GM19452 (cell line): Measurements from ENCODE around the gene GJB1.

ENCODE experiments used
- ATAC-seq: cut with Tn5 transposase; IDR thresholded peaks from one replicate; pipeline ENCODE4 v1.9.1; 2021; ENCODE audit not compliant: unreplicated experiment

Gene GJB1

GRCh38 chrX:71214604-71215337 is 8.3 kb upstream of the GJB1 start:
- ATAC-seq = no peak

- no peak for ATAC-seq
Measured at GRCh38 chrX:71215338-71215912, 7.6 kb upstream of the GJB1 start.

DNA sequence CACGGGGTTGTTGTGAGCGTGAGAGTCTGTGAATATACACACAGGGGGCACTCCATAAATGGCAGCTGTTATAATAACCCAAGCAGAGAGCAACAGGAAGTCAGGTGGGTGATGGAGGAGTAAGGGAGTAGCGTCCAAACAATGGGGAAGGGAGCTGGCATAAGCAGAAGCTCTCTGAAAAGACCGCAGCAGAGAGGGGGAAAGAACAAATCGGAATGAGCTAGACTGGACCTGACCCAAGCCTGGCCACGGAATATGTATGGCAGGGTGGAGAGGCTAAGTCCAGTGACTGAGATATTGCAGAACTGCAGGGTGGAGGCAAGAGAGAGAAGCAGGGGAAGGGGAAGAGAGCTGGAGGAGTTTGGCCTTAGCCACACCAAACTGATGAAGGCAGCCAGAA is 6.5 kb upstream of the GJB1 start:
- ATAC-seq = no peak

- ATAC-seq = no peak
Measured at GRCh38 chrX:71217298-71217697, 5.7 kb upstream of the GJB1 start.

GRCh38 chrX:71221145-71221544 is 1.9 kb upstream of the GJB1 start:
- no peak for ATAC-seq

DNA sequence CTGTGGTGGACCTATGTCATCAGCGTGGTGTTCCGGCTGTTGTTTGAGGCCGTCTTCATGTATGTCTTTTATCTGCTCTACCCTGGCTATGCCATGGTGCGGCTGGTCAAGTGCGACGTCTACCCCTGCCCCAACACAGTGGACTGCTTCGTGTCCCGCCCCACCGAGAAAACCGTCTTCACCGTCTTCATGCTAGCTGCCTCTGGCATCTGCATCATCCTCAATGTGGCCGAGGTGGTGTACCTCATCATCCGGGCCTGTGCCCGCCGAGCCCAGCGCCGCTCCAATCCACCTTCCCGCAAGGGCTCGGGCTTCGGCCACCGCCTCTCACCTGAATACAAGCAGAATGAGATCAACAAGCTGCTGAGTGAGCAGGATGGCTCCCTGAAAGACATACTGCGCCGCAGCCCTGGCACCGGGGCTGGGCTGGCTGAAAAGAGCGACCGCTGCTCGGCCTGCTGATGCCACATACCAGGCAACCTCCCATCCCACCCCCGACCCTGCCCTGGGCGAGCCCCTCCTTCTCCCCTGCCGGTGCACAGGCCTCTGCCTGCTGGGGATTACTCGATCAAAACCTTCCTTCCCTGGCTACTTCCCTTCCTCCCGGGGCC is 1.2 kb downstream of the GJB1 start:
- ATAC-seq = no peak

DNA sequence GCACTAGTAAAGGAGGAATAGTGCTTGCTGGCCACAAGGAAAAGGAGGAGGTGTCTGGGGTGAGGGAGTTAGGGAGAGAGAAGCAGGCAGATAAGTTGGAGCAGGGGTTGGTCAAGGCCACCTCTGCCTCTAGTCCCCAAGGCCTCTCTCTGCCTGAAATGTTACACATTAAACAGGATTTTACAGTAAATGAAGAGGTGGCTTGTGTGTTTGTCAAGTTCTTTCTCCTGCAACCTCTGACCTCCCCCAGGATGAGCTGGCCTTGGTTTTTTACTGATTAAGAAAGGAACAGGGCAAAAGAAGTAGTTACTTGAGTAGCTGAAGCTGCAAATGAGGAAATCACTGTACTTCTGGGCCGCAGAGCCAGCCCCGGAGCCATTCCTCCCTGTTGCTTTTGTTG is 2.0 kb downstream of the GJB1 start:
- ATAC-seq = no peak

- no peak for ATAC-seq
Measured at GRCh38 chrX:71225676-71226075, 2.7 kb downstream of the GJB1 start.

- ATAC-seq = no peak
Measured at GRCh38 chrX:71227370-71228062, 4.5 kb downstream of the GJB1 start.

DNA sequence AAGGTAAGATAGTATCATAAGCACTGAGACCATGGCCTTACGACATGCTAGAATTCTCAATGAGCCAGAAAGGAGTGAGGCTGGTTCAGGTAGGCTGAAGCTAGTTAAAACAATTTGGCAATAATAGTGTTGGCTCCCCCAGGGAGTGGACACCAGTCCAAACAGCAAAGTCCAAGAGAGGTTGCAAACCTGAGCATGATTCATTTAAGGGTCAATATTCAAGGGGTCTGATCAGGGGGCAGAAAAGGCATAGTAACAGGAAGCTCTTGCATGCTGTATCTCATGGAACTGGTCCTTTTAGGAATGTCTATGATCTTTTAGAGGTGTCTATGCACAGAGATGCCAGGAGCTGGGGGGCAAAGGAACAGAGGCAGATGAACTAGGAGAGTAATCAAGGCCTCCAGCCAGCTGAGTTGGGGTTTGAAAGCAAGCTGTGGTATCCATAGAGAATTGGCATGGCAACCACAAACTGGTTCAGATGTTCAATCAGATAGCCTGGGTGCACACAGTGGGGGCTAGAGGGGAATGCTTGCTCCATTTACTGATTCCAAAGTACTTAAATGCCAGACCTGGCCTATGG is 5.1 kb downstream of the GJB1 start:
- no peak for ATAC-seq

- no peak for ATAC-seq
Measured at GRCh38 chrX:71235482-71235881, 12.5 kb downstream of the GJB1 start.

GRCh38 chrX:71236836-71237235 is 13.8 kb downstream of the GJB1 start:
- no peak for ATAC-seq

DNA sequence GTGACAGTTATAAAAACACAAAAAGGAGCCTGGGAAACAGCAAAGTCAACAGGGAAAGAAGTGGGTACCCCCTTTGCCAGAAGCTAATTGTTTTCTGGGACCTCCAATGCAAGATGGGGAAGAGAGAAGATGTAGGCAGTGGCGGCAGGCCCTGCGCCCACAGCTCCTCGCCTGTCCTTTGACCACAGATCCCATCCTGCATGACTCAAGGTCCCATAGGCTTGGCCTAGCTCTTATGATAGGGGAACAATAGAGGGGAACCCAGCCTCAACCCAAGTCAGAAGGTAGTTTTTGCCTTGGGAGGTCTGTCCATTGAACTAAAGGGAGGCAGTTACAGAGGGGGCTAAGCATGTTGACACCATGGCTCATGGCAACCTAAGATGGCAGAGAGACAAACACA is 16.8 kb downstream of the GJB1 start:
- no peak for ATAC-seq

DNA sequence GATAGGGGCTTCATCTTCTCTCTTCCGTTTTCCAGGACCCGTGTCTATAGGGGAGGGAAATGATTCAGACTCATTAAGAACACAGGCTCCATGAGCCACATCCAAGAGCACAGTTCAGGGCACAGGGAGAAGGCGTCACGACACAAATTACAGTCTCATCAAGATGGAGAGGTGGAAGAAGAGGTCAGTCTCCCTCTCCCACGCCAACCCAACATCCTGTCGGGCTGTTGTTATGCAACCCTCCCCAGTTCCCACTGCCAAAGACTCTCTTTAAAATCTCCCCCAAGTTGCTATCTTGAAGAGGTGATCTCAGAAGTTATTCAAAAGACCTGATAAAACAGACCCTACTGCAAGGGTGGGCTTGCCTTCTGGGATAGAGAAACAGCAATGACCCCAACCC is 18.3 kb downstream of the GJB1 start:
- ATAC-seq = no peak

GRCh38 chrX:71244359-71245128 is 21.5 kb downstream of the GJB1 start:
- ATAC-seq = no peak

GRCh38 chrX:71245159-71245558 is 22.1 kb downstream of the GJB1 start:
- no peak for ATAC-seq

GRCh38 chrX:71250841-71251240 is 27.8 kb downstream of the GJB1 start:
- no peak for ATAC-seq

- ATAC-seq = no peak
Measured at GRCh38 chrX:71251466-71251973, 28.5 kb downstream of the GJB1 start.

GRCh38 chrX:71252221-71252620 is 29.2 kb downstream of the GJB1 start:
- no peak for ATAC-seq

GRCh38 chrX:71253253-71254091 is 30.4 kb downstream of the GJB1 start:
- no peak for ATAC-seq
